Keratinocyte (primary cell): ENCODE results near the gene PDE1A.

ENCODE experiments used
- CTCF ChIP-seq, 3 experiments: IDR thresholded peaks in 1 of 3; conservative IDR thresholded peaks in 1 of 3; optimal IDR thresholded peaks in 1 of 3; 2 replicates in 2 of 3; 3 replicates in 1 of 3; pipeline versions ENCODE3 to v1.5.1; 2011; ENCODE audit warnings: low read length in 3 of 3, mild to moderate bottlenecking in 3 of 3, moderate library complexity in 2 of 3, control low read depth in 1 of 3, inconsistent platforms in 1 of 3; ENCODE audit not compliant: insufficient read depth in 2 of 3; ENCODE audit errors: extremely low read depth in 1 of 3
- EZH2 ChIP-seq: IDR thresholded peaks from one replicate; pipeline ENCODE4 v1.6.1; 2012; ENCODE audit warnings: inconsistent platforms, mild to moderate bottlenecking, low read length, moderate library complexity

DNA sequence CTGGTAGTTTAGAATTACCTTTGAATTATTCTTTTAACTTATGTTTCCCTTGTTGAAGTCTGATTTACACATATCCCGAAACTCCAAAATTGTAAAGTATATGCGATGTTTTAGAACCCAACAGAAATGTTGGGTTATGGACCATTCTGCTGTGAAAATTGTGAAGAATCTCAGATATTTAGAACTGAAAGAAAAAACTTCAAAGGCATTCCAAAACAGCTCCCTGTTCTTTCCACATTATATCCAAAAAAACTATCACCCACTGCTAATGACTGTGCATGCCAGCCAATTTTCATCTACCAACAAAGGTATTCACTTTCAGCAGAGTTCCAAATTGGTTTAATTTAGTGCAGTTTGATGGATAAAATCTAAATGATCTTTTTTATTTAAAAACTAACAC is 21.5 kb upstream of the PDE1A start:
- TF ChIP-seq CTCF (optimal IDR thresholded peaks at IDR 0.05 in 1 of 3, IDR thresholded peaks at IDR 0.05 in 1 of 3, conservative IDR thresholded peaks at IDR 0.05 in 1 of 3; ENCODE audit: extremely low read depth in 1 of 3, insufficient read depth in 2 of 3, low read length in 3 of 3) (no peak), EZH2 (no peak)
